Right lobe of liver (tissue), 4 donors: Measurements from ENCODE around the gene FPR2.

Experiments
- POLR2A ChIP-seq: fragments of 450-650 bp; IDR thresholded peaks from one replicate; pipeline ENCODE4 v1.6.1; 2017; ENCODE audit warnings: antibody characterized with exemption, mild to moderate bottlenecking
- TF ChIP-seq, protein P1 (sequence below), 4 donors: fragments of 200-600 bp in 3 of 4; fragments of 450-650 bp in 1 of 4; IDR thresholded peaks; one replicate each; pipeline versions ENCODE4 v1.5.1 to v1.8.0; 2016 to 2022; ENCODE audit warnings: antibody characterized with exemption in 4 of 4, mild to moderate bottlenecking in 2 of 4
- donor health status: DM: no; HTN: no; CAD: no.
- donor health status: DM: no; HTN: no; CAD: no.
- donor health status: DM: no; HTN: yes; CAD: no.

GRCh38 chr19:51820011-51820410, 59.0 kb downstream of the FPR2 start:
- TF ChIP-seq, protein P1, sequence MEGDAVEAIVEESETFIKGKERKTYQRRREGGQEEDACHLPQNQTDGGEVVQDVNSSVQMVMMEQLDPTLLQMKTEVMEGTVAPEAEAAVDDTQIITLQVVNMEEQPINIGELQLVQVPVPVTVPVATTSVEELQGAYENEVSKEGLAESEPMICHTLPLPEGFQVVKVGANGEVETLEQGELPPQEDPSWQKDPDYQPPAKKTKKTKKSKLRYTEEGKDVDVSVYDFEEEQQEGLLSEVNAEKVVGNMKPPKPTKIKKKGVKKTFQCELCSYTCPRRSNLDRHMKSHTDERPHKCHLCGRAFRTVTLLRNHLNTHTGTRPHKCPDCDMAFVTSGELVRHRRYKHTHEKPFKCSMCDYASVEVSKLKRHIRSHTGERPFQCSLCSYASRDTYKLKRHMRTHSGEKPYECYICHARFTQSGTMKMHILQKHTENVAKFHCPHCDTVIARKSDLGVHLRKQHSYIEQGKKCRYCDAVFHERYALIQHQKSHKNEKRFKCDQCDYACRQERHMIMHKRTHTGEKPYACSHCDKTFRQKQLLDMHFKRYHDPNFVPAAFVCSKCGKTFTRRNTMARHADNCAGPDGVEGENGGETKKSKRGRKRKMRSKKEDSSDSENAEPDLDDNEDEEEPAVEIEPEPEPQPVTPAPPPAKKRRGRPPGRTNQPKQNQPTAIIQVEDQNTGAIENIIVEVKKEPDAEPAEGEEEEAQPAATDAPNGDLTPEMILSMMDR (IDR thresholded peaks at IDR 0.05), result no peak
- no peak for TF ChIP-seq POLR2A
